A673 (cell line): Measurements from ENCODE around the gene FAM98C. TPM values are rescaled to one million over a fixed set of nuclear protein-coding genes. Genes with fewer than 3 reads are reported as not detected.
A peak's percentile ranks its signal among the peaks of the same experiment; 100 is the strongest.

Source experiments
- BruUV-seq: library from RNA; stranded (reverse); fragments of 400-500 nt; replicated peaks from 2 replicates; lab custom pipeline; 2021; lab: Mats Ljungman, UMichigan
- CTCF ChIA-PET: fragments of 300-600 bp; sonication (Branson Sonifier 250); formaldehyde crosslinking; loops from one replicate; lab custom pipeline; 2022; ENCODE audit warnings: antibody characterized with exemption; lab: Charles Lee
- POLR2A ChIA-PET: fragments of 300-600 bp; sonication (Branson Sonifier 250); formaldehyde crosslinking; loops from one replicate; lab custom pipeline; 2022; ENCODE audit warnings: antibody characterized with exemption; ENCODE audit not compliant: low non-redundant PET; lab: Charles Lee
- DNase-seq: peaks from one replicate; pipeline ENCODE4 v3.0.0-alpha.2; 2015; ENCODE audit warnings: low spot score
- H3K27ac ChIP-seq: fragments of 200-600 bp; sonication (generic); 2 replicates; pipeline ENCODE4 v1.5.1; 2016; ENCODE audit warnings: mixed run types, low read depth, mild to moderate bottlenecking, mixed read lengths, antibody characterized with exemption, low read length; ENCODE audit not compliant: poor library complexity, severe bottlenecking
- H3K27me3 ChIP-seq: fragments of 200-600 bp; sonication (generic); replicated peaks from 2 replicates; pipeline ENCODE4 v1.6.1; 2017; ENCODE audit warnings: mixed run types, low read depth, mild to moderate bottlenecking, mixed read lengths, antibody characterized with exemption, low read length; ENCODE audit not compliant: insufficient read depth, poor library complexity
- H3K36me3 ChIP-seq: fragments of 200-600 bp; sonication (generic); 2 replicates; pipeline ENCODE4 v1.6.1; 2016; ENCODE audit warnings: mixed run types, mild to moderate bottlenecking, mixed read lengths, antibody characterized with exemption, low read length; ENCODE audit not compliant: insufficient read depth, poor library complexity, severe bottlenecking
- H3K4me1 ChIP-seq: fragments of 200-600 bp; sonication (generic); 2 replicates; pipeline ENCODE4 v1.6.1; 2017; ENCODE audit warnings: mixed run types, mild to moderate bottlenecking, mixed read lengths, antibody characterized with exemption, low read length; ENCODE audit not compliant: insufficient read depth, poor library complexity, severe bottlenecking
- H3K4me3 ChIP-seq: fragments of 200-600 bp; sonication (generic); 2 replicates; pipeline ENCODE4 v1.5.1; 2016; ENCODE audit warnings: low read depth, mixed run types, mild to moderate bottlenecking, mixed read lengths, low read length; ENCODE audit not compliant: poor library complexity, severe bottlenecking
- H3K9me3 ChIP-seq: fragments of 200-600 bp; sonication (generic); 2 replicates; pipeline ENCODE4 v1.6.1; 2016; ENCODE audit warnings: mixed run types, low read depth, mild to moderate bottlenecking, mixed read lengths, antibody characterized with exemption, low read length; ENCODE audit not compliant: poor library complexity, severe bottlenecking
- CTCF ChIP-seq: fragments of 300-800, 200-600 bp; sonication (generic); conservative IDR thresholded peaks from 2 replicates; pipeline ENCODE4 v1.5.1; 2017; ENCODE audit warnings: low read depth, mild to moderate bottlenecking, antibody characterized with exemption, low read length, moderate library complexity, mixed read lengths
- EZH2 ChIP-seq: fragments of 200-600 bp; sonication (generic); IDR thresholded peaks from 2 replicates; pipeline ENCODE4 v1.6.1; 2017; ENCODE audit warnings: borderline replicate concordance, low read depth, mild to moderate bottlenecking, mixed read lengths, antibody characterized with exemption, low read length; ENCODE audit not compliant: poor library complexity, severe bottlenecking
- intact Hi-C: fragments of 100-400 bp; cut with micrococcal nuclease; formaldehyde crosslinking; loops from one replicate; pipeline ENCODE4 v1.10.0; 2022; ENCODE audit not compliant: unreplicated experiment
- total RNA-seq: library from RNA; stranded (reverse); gene quantifications from 2 replicates; pipeline ENCODE4 v1.2.3, GENCODE V29; 2021

Gene FAM98C
- total RNA-seq, 1 experiment from 2014 or later = 11.8 TPM

- peak; percentile 53 for DNase-seq
- ChIA-PET CTCF (no interaction called here), POLR2A (no interaction called here)
- peaks cover 11% of the 10 kb centered on the region for H3K27me3 ChIP-seq
- H3K9me3 ChIP-seq = no peaks in the 10 kb centered on the region
- no peaks in the 10 kb centered on the region for H3K4me1 ChIP-seq
- no peak within 1 kb of the TSS for H3K4me3 ChIP-seq
- BruUV-seq = no TSS peak
- H3K27ac ChIP-seq = no peak within 1 kb of the TSS
- TF ChIP-seq EZH2 (no peak), CTCF (no peak)
- H3K36me3 ChIP-seq = no peaks in the 10 kb centered on the region
- intact Hi-C loops = no loop called here
Measured at GRCh38 chr19:38433268-38433733, 30.4 kb downstream of the FAM98C start, which contains the start of gene RYR1. Gene RYR1 (plus strand): TSS chr19:38433691. CDS start chr19:38433830, 139 bp downstream.

GRCh38 chr19:38434549-38435051 lies 31.7 kb downstream of the FAM98C start:
- no peak for DNase-seq
- ChIA-PET POLR2A (no interaction called here), CTCF (interaction anchor here (0.6 to 0.7 kb wide), 3 partner anchors 60 to 720 kb away, joined by 3 to 8 read pairs (median 4); no protein-coding TSS in a partner anchor)
- TF ChIP-seq EZH2 (no peak), CTCF (no peak)
- H3K9me3 ChIP-seq = no peaks in the 10 kb centered on the region
- H3K27me3 ChIP-seq = peaks cover 9% of the 10 kb centered on the region
- no peaks in the 10 kb centered on the region for H3K36me3 ChIP-seq
- H3K4me3 ChIP-seq = no peak overlapping the region
- no peaks in the 10 kb centered on the region for H3K4me1 ChIP-seq
- no peak overlapping the region for H3K27ac ChIP-seq
- intact Hi-C loops = no loop called here
- no TSS peak for BruUV-seq

- no peak for DNase-seq
- POLR2A ChIA-PET = no interaction called here
- no peak for TF ChIP-seq EZH2
- no TSS peak for BruUV-seq
- H3K9me3 ChIP-seq = no peaks in the 10 kb centered on the region
- H3K4me1 ChIP-seq = no peaks in the 10 kb centered on the region
- H3K4me3 ChIP-seq = no peak overlapping the region
- intact Hi-C loops = no loop called here
- no peaks in the 10 kb centered on the region for H3K27me3 ChIP-seq
- CTCF ChIA-PET = no interaction called here
- H3K27ac ChIP-seq = no peak overlapping the region
- no peaks in the 10 kb centered on the region for H3K36me3 ChIP-seq
Measured at GRCh38 chr19:38437295-38437694, 34.4 kb downstream of the FAM98C start.

GRCh38 chr19:38437917-38438316 lies 35.0 kb downstream of the FAM98C start:
- H3K4me1 ChIP-seq = no peaks in the 10 kb centered on the region
- H3K27me3 ChIP-seq = no peaks in the 10 kb centered on the region
- no peak overlapping the region for H3K27ac ChIP-seq
- TF ChIP-seq CTCF = no peak
- no peak for TF ChIP-seq EZH2
- no peaks in the 10 kb centered on the region for H3K9me3 ChIP-seq
- POLR2A ChIA-PET = no interaction called here
- no TSS peak for BruUV-seq
- CTCF ChIA-PET = no interaction called here
- H3K36me3 ChIP-seq = no peaks in the 10 kb centered on the region
- intact Hi-C loops = no loop called here
- DNase-seq = no peak
- H3K4me3 ChIP-seq = no peak overlapping the region
